Ovary (tissue), 9 donors: ENCODE results near the gene ERFE. TPM values are rescaled to one million over a fixed set of nuclear protein-coding genes. Genes with fewer than 3 reads are reported as not detected.
"Not testable (repeated sequence)": the region's sequence is repeated elsewhere in the genome, so short reads cannot be mapped to it uniquely, and the experiment has no call there.

Experiments
- DNase-seq, 5 donors: peaks; one replicate each; pipeline ENCODE4 v3.0.0-alpha.2; 2019 to 2020
- H3K27ac ChIP-seq, 2 donors: fragments of 200-600 bp; one replicate each; pipeline versions ENCODE4 v1.5.1 to v1.8.0; 2019 to 2022
- H3K27me3 ChIP-seq: fragments of 200-600 bp; one replicate; pipeline ENCODE4 v1.8.0; 2022
- H3K36me3 ChIP-seq: fragments of 200-600 bp; sonication (generic); one replicate; pipeline ENCODE4 v1.5.1; 2019
- H3K4me1 ChIP-seq: one replicate; pipeline ENCODE4 v1.8.1; 2013; ENCODE audit warnings: mild to moderate bottlenecking, moderate library complexity; ENCODE audit not compliant: insufficient read depth
- H3K4me3 ChIP-seq: fragments of 200-600 bp; sonication (generic); one replicate; pipeline ENCODE4 v1.5.1; 2017
- H3K9me3 ChIP-seq, 2 donors: fragments of 200-600 bp in 1 of 2; sonication (generic) in 1 of 2; one replicate each; pipeline versions ENCODE4 v1.5.1 to v1.8.1; 2013 to 2019; ENCODE audit warnings: mild to moderate bottlenecking in 1 of 2, moderate library complexity in 1 of 2
- EP300 ChIP-seq: sonication (generic); formaldehyde crosslinking; IDR thresholded peaks from one replicate; pipeline ENCODE4 v1.6.1; 2017; ENCODE audit warnings: antibody characterized with exemption
- POLR2A ChIP-seq: fragments of 450-650 bp; IDR thresholded peaks from one replicate; pipeline ENCODE4 v1.6.1; 2017; ENCODE audit warnings: antibody characterized with exemption, mild to moderate bottlenecking, moderate library complexity
- WGBS, 3 donors: extraction: QIAGEN DNeasy Blood & Tissue Kit in 1 of 3; methylation state at CpG; one replicate each; pipeline versions ENCODE4 v1.1.5 to v1.1.7; 2013 to 2017; 5-methylcytosine and 5-hydroxymethylcytosine counted together
- intact Hi-C, 4 donors: fragments of 100-400 bp; cut with DNase I; formaldehyde crosslinking; loops; one replicate each; pipeline versions ENCODE4 v1.11.0 to v1.15.1; 2022 to 2023
- polyA plus RNA-seq, 2 donors: library from polyadenylated mRNA; stranded (reverse); fragments of 200-250 nt in 1 of 2; fragments of 350-450 nt in 1 of 2; fragmentation: Illumina TruSeq in 1 of 2; extraction: RNeasy Lipid Tissue Mini Kit (QIAGEN cat#74804) in 1 of 2; gene quantifications; one replicate each; pipeline ENCODE4 v1.2.3, GENCODE V29; 2013 to 2014
- total RNA-seq, 7 donors: library from RNA; depleted of rRNA in 2 of 7; stranded (reverse); fragments of >200 nt in 2 of 7; fragmentation: NEBNext Ultra II Directional in 3 of 7; extraction: Animal tissue kit (Norgen Biotek cat#: 25700) in 3 of 7; gene quantifications; one replicate each; pipeline versions ENCODE4 v1.1.0 to v1.2.4, GENCODE V29; 2016 to 2023
- TF ChIP-seq, protein P1 (sequence below), 3 donors: fragments of 450-650 bp in 2 of 3; fragments of 200-600 bp in 1 of 3; IDR thresholded peaks; one replicate each; pipeline versions ENCODE4 v1.5.1 to v1.8.0; 2016 to 2022; ENCODE audit warnings: antibody characterized with exemption in 3 of 3, mild to moderate bottlenecking in 1 of 3
- donor health status: DM: no; HTN: no; CAD: no; lungs with moderate emphysema.
- donor health status: DM: no; HTN: no; CAD: no.
- donor health status: Bipolar disorder and iron deficiency.
- donor health status: DM: yes; HTN: yes; CAD: no.
- donor health status: DM: no; HTN: no; CAD: no.
- donor health status: DM: yes; HTN: yes; CAD: no.

The ERFE gene
- total and polyA plus RNA-seq, 9 donors: 0.19 to 0.69 (median 0.25) TPM; not detected in 4

DNA sequence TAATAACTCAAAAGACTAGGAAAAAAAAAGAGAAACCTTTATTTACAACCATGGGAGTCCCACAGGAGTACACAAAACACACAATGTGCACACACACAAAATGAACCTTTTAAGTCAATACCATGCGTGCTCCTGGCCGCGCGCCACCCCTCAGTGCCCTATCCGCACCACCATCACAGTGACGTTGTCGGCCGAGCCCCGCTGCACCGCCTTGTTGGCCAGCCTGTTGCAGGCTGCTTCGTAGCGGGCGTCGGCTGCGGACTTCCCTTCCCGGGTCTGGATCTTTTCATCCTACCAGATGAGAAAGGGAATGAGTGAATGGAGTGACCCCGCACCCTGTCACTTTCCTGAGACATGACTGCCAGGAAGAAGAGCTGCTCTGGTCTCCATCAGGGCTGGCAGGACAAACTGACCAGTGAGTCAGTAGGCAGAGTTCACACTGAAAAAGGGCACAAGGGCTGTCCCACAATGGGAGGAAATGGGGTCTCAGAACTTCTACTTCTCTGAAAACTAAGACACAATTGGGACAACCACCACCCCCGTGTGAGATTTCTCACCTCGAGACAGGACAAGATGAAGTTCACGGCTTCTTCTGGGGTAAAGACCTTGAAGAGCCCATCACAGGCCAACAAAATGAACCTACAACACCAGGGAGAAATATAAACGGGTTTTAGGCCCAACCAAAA, 11.8 kb downstream of the ERFE start:
- Histone ChIP-seq H3K9me3 (no peaks in the 10 kb centered on the region), H3K27me3 (no peaks in the 10 kb centered on the region), H3K4me1 (peaks cover 9% of the 10 kb centered on the region), H3K4me3 (no peak overlapping the region), H3K36me3 (no peaks in the 10 kb centered on the region), H3K27ac (no peak overlapping the region)
- no peak for DNase-seq
- intact Hi-C loops: no loop called here
- WGBS, 3 donors: 88% methylated on average over 21 of the region's 21 CpGs
- TF ChIP-seq POLR2A: no peak
- TF ChIP-seq, protein P1, sequence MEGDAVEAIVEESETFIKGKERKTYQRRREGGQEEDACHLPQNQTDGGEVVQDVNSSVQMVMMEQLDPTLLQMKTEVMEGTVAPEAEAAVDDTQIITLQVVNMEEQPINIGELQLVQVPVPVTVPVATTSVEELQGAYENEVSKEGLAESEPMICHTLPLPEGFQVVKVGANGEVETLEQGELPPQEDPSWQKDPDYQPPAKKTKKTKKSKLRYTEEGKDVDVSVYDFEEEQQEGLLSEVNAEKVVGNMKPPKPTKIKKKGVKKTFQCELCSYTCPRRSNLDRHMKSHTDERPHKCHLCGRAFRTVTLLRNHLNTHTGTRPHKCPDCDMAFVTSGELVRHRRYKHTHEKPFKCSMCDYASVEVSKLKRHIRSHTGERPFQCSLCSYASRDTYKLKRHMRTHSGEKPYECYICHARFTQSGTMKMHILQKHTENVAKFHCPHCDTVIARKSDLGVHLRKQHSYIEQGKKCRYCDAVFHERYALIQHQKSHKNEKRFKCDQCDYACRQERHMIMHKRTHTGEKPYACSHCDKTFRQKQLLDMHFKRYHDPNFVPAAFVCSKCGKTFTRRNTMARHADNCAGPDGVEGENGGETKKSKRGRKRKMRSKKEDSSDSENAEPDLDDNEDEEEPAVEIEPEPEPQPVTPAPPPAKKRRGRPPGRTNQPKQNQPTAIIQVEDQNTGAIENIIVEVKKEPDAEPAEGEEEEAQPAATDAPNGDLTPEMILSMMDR (IDR thresholded peaks at IDR 0.05): no peak
- no peak for TF ChIP-seq EP300

DNA sequence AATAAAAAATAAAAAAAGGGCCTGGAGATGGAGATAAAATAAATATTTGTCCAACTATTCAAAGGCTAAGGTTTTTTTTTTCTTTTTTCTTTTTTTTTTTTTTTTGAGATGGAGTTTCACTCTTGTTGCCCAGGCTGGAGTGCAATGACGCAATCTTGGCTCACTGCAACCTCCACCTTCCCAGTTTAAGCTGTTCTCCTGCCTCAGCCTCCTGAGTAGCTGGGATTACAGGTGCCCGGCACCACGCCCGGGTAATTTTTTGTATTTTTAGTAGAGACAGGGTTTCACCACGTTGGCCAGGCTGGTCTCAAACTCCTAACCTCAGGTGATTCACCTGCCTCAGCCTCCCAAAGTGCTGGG, 12.3 kb downstream of the ERFE start:
- intact Hi-C loops, H3K27ac ChIP-seq, H3K36me3 ChIP-seq, H3K4me3 ChIP-seq, DNase-seq, H3K4me1 ChIP-seq, H3K27me3 ChIP-seq, H3K9me3 ChIP-seq: not testable (repeated sequence)
- 89 to 93% (median 93%) methylated on average over 5 of the region's 5 CpGs for WGBS, 3 donors

DNA sequence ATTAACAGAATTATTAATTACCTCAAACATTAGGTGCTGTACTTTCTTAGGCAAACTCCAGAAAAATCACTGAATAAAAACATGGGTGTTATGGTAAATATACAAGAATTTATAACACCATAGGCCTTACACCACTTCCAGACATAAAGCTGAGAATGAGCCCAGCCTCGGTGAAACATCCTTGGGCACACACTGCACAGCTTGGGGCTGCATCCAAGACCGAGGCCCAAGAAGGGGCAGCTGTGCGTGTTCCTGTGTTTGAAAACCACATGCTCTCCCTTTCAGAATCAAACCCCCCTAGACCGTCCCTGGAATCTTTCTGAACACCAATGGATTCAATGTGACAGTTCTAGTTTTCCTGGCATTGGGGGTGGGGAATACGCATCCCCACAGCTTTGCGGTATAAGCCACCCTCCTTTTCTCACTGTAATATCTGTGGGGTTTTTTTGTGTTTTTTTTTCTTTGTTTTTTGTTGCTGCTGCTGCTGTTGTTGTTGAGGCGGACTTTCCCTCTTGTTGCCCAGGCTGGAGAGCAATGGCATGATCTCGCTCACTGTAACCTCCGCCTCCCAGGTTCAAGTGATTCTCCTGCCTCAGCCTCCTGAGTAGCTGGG, 12.9 kb downstream of the ERFE start:
- H3K27me3 ChIP-seq: no peaks in the 10 kb centered on the region
- H3K27ac ChIP-seq: no peak overlapping the region
- DNase-seq: no peak
- TF ChIP-seq EP300: no peak
- no peak for TF ChIP-seq POLR2A
- TF ChIP-seq, protein P1 (IDR thresholded peaks at IDR 0.05): no peak
- H3K36me3 ChIP-seq: no peaks in the 10 kb centered on the region
- H3K4me3 ChIP-seq: no peak overlapping the region
- no peaks in the 10 kb centered on the region for H3K9me3 ChIP-seq
- intact Hi-C loops: no loop called here
- H3K4me1 ChIP-seq: peaks cover 5% of the 10 kb centered on the region
- WGBS, 3 donors: 89 to 94% (median 92%) methylated on average over 9 of the region's 9 CpGs

DNA sequence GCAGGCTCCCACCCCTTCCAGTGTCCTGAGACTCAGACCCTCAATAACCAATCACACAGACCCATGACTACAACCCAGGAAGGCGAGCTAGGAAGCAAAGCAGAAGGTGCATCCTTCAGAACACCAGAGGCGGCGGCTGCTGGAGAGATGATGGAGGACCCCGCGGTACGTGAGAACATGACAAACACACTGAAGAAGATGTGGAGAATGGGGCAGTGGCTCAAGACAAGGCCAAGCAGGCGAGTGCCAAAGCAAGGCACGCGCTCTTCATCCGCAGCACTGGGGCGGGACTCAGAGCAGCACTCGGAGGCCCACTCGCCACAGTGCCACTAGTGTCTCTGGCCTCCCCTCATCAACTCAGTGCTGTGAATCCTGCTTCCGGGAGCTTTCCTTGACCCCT, 13.7 kb downstream of the ERFE start:
- Histone ChIP-seq H3K36me3 (no peaks in the 10 kb centered on the region), H3K4me1 (no peaks in the 10 kb centered on the region), H3K27me3 (no peaks in the 10 kb centered on the region), H3K4me3 (no peak overlapping the region), H3K27ac (no peak overlapping the region), H3K9me3 (no peaks in the 10 kb centered on the region)
- intact Hi-C loops: no loop called here
- DNase-seq: no peak
- 87 to 90% (median 90%) methylated on average over 14 of the region's 14 CpGs for WGBS, 3 donors
- TF ChIP-seq, protein P1 (IDR thresholded peaks at IDR 0.05): no peak
- TF ChIP-seq POLR2A (no peak), EP300 (no peak)

DNA sequence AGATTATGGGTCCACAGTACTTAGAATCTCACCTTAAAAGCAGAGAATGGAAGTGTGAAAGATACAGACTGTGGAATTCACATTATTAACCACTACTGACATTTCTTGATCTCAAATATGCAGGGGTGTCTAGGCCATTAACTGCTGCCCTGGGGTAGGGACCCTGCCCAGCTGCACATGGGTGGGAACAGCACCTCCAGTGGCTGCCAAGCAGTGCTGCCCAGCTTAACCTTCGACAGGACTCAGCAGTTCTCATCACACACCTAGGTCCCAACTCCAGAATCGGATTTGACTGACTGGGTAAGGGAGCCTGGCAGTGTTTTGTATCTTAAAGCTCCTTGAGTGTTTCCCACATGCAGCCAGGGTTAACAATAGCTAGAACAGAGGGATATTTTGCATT, 14.9 kb downstream of the ERFE start:
- Histone ChIP-seq H3K36me3 (no peaks in the 10 kb centered on the region), H3K27me3 (no peaks in the 10 kb centered on the region), H3K4me1 (no peaks in the 10 kb centered on the region), H3K4me3 (no peak overlapping the region), H3K27ac (no peak overlapping the region), H3K9me3 (no peaks in the 10 kb centered on the region)
- 84 to 96% (median 91%) methylated on average over 2 of the region's 2 CpGs for WGBS, 3 donors
- no peak for DNase-seq
- TF ChIP-seq, protein P1 (IDR thresholded peaks at IDR 0.05): no peak
- TF ChIP-seq POLR2A: no peak
- no peak for TF ChIP-seq EP300
- intact Hi-C loops: no loop called here
